ENCODE measurements around the gene ZNF782.
"Not testable (repeated sequence)": the region's sequence is repeated elsewhere in the genome, so short reads cannot be mapped to it uniquely, and the experiment has no call there.

Gene ZNF782

DNA sequence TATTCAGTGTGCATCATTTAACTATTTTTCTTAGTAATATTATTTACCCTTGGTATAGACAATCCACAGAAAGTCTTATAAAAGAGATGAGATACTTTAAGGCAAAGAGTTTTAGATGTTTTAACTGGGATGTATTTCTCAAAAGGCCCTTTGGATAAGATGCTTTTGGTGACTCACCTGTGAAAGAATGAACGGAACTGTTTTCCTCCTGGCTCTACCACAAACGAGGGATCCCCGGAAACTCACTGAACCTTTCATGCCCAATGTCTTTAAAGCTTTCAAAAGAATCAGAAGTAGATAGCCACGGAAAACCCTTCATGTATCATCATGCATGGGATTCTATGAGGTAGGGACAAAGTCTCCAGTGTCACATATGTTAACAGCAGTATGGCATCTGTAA is 1.6 kb downstream of the ZNF782 start:
- DNase-seq: no peak

- DNase-seq: no peak
These were observed 10.3 kb downstream of the ZNF782 start for GRCh38 chr9:96844040-96844439.

- DNase-seq: no peak
These were observed 35.8 kb downstream of the ZNF782 start for GRCh38 chr9:96818533-96818932.

- no peak for DNase-seq
These were observed 36.3 kb downstream of the ZNF782 start for GRCh38 chr9:96817973-96818372.

DNA sequence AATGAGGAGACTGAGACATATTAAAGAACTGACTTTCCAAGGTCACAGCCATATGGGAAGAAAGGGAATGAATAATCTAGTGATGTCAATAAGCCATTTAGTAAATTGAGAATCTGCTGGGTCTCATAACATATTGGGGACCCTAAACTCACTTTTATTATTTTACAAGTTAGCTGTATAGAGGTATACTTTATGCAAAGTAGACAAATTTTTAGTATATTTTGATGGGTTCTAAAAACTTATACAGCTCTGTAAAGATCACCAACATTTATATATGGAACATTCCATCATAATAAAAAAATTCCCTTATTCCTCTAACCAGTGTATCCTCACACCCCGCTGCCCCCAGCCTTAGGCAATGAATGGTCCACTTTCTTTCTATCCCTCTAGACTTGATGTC is 40.7 kb downstream of the ZNF782 start:
- DNase-seq: no peak

DNA sequence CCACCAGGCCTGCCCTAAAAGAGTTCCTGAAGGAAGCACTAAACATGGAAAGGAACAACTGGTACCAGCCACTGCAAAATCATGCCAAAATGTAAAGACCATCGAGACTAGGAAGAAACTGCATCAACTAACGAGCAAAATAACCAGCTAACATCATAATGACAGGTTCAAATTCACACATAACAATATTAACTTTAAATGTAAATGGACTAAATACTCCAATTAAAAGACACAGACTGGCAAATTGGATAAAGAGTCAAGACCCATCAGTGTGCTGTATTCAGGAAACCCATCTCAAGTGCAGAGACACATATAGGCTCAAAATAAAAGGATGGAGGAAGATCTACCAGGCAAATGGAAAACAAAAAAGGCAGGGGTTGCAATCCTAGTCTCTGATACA is 55.4 kb downstream of the ZNF782 start:
- not testable (repeated sequence) for DNase-seq

DNA sequence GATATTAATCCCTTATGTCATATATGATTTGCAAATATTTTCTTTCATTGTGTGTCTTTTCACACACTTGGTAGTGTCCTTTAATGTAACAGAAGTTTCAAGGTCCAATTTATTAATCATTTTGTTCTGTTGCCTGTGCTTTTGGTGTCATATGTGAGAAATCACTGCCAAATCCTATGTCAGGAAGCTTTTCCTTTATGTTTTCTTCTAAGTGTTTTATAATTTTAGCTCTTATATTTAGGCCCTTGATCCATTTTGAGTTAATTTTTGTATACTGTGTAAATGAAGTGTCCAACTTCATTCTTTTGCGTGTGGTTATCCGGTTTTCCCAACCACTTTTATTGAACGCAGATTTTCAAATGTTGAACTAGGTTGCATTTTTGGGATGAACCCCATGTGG is 70.3 kb downstream of the ZNF782 start:
- DNase-seq: no peak

DNA sequence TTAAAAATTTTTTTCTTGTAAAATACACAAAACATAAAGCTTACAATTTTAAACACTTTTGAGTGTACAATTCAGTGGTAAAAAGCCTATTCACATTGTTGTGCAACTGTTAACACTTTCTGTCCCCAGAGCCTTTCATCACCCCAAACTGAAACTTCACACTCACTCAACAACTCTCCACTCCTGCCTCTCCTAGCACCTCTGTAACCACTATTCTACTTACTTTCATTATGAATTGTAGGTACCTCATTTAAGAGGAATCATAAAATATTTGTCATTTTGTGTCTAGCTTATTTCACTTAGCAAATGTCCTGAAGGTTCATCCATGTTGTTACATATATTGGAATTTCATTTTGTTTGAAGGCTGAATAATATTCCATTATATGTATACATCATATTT is 72.1 kb downstream of the ZNF782 start:
- DNase-seq: no peak

DNA sequence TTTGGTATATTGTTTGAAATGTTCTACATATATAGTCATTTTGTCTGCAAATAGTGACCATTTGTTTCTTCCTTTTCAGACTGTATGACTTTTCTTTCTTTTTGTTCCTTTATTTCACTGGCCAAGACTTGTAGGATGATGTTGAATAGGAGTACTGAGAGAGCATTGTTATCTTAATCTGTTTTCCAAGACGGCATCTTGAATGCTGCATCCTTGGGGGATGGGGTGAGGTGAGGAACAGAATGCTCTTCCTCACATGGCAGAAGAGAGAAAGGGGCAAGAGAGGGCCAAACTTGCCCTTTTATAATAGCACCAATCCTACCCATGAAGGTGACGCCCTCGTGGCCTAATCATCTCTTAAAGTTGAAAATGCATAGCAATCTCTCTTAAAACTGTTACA is 72.8 kb downstream of the ZNF782 start:
- no peak for DNase-seq

GRCh38 chr9:96779089-96779488 is 75.2 kb downstream of the ZNF782 start:
- DNase-seq: no peak

DNA sequence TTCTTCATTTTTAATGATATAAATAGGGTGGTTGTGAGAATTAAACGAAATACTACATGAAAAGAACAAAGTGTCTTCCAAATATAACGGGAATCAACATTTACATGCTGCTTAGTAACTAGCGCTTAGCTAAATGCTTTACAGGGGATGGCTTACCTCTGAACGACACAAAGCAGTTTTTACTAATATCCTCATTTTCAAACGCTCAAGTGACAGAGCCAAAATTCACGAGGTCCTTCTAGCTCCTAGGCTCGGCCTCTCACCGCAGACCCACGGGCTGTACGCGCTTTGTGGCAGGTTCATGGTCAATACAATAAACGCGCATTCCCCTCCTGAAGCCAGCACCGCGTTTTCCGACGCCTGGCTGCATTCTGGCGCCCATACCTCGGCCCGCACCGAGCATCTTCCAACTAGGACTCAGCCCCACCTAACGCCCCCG is 76.9 kb downstream of the ZNF782 start:
- no peak for DNase-seq

- no peak for DNase-seq
These were observed 83.2 kb downstream of the ZNF782 start for GRCh38 chr9:96771124-96771523.

DNA sequence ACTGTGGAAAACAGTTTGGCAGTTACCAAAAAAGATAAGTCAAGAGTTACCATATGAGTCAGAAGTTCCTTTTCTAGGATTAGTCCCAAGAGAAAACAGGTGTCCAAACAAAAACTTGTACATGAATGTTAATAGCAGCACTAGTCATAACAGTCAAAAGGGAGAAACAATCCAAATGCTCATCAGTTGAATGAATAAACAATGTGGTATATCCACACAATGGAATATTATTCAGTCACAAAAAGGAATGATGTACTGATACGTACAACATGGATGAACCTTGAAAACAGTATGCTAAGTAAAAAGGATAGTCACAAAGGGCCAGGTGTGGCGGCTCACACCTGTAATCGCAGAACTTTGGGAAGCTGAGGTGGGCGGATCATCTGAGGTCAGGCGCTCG is 84.3 kb downstream of the ZNF782 start:
- no peak for DNase-seq

All from NCI-H2171 treated with DMSO at 0.1 percent for 48 hours (cell line).